Measurements from ENCODE around the gene ATP7A.
"Not testable (repeated sequence)": the region's sequence is repeated elsewhere in the genome, so short reads cannot be mapped to it uniquely, and the experiment has no call there.

The ATP7A gene

DNA sequence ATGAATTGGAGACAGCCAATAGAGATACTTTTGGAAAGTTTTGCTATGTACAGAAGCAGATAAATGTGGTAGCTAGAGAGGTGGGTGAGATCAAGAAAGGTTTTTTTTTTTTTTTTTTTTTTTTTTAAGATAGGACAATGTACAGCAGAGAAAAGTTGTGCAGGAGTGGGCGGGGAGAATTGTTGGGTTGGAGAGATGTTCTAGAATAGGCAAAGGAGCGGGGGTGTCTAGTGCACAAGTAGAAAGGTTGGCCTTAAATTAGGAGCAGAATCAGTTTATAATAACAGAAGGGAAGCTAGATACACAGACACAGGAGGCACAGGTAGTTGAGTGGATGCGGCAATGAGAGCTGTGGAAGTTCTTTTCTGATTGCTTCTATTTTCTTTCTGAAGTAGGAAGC, 127.4 kb downstream of the ATP7A start:
- no peak overlapping the region for H3K4me3 ChIP-seq (ENCODE audit: low read length)
- no peak for TF ChIP-seq ZNF274 (IDR thresholded peaks at IDR 0.05; ENCODE audit: low read depth, low read length)

DNA sequence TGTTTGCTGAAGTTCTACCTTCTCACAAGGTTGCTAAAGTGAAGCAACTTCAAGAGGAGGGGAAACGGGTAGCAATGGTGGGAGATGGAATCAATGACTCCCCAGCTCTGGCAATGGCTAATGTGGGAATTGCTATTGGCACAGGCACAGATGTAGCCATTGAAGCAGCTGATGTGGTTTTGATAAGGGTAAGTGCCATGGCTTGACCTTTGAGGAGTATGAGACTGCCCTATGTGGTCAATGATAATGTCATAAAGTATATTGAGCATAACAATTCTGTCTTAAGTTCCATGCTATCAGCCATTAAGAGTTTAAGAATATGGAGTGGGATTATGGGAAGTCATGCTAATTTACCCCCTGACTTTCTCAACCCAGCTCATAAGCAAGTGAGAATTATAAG, 132.1 kb downstream of the ATP7A start:
- no peak overlapping the region for H3K4me3 ChIP-seq (ENCODE audit: low read length)
- no peak for TF ChIP-seq ZNF274 (IDR thresholded peaks at IDR 0.05; ENCODE audit: low read depth, low read length)

DNA sequence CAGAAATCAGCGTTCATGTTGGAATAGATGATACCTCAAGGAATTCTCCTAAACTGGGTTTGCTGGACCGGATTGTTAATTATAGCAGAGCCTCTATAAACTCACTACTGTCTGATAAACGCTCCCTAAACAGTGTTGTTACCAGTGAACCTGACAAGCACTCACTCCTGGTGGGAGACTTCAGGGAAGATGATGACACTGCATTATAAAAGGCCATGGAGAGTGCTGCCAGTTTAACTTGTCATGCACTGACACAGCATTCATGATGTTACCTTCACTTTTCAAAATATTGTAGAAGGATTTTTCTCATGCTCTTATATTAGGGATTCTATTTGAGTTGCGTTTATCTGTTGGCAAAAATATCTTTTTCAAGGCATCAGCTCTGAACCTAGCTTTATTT, 135.9 kb downstream of the ATP7A start:
- no peak overlapping the region for H3K4me3 ChIP-seq (ENCODE audit: low read length)
- no peak for TF ChIP-seq ZNF274 (IDR thresholded peaks at IDR 0.05; ENCODE audit: low read depth, low read length)

DNA sequence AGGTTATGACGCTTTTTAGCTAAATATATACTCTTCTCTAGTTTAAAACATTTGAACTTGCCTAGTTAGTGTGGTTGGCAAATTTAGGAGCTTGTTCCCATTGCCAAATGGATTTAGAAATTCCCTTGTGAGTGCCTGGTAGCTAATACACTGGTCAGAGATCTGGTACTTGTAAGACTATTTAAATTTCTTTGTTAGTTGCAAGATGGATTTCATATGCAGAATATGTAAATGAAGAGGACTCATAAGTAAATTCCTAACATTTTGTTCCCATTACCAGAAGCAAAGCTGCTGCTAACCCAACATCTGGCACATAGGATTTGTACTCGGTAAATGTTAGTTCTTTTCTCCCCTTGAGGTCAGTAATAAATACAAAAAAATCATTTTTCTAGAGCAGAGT, 137.6 kb downstream of the ATP7A start:
- no peak overlapping the region for H3K4me3 ChIP-seq (ENCODE audit: low read length)
- no peak for TF ChIP-seq ZNF274 (IDR thresholded peaks at IDR 0.05; ENCODE audit: low read depth, low read length)

DNA sequence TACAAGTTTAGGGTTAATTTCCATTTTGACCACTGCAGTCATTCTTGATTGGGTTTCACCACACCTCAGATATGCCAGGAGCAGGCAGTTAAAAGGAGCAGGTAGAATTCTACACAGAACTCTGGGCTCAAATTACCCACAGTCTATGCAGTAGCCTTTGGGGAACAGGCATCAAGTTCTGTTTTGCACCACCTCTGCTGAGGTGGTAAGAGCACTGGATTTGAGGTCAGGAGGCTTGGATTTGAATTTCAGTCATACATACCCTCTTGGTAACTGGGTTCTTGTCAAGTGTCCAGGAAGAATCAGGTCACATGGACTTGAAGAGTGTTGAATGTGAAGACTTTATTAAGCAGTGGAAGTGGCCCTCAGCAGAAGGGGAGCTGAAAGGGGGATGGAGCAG, 153.2 kb downstream of the ATP7A start:
- H3K4me3 ChIP-seq (ENCODE audit: low read length): no peak overlapping the region
- no peak for TF ChIP-seq ZNF274 (IDR thresholded peaks at IDR 0.05; ENCODE audit: low read depth, low read length)

DNA sequence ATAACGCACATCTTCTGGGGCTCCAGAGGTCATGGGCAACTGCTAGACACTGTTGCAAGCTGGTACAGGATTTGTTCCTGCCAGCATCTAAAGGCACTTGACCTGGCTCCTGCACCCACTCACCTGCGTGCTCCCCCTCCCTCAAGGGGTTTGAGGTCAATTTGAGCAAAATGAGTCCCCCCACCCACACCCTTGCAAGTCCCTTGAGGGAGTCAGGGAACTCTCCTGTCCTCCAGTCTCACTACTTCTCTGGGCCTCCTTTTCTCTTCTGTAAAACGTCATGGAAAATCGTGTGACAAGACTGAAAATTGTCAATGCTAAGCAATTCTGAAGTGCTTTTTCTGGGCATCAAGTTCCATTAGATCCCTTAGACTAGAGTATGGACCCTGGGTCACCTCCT, 153.7 kb downstream of the ATP7A start:
- no peak for TF ChIP-seq ZNF274 (IDR thresholded peaks at IDR 0.05; ENCODE audit: low read depth, low read length)

DNA sequence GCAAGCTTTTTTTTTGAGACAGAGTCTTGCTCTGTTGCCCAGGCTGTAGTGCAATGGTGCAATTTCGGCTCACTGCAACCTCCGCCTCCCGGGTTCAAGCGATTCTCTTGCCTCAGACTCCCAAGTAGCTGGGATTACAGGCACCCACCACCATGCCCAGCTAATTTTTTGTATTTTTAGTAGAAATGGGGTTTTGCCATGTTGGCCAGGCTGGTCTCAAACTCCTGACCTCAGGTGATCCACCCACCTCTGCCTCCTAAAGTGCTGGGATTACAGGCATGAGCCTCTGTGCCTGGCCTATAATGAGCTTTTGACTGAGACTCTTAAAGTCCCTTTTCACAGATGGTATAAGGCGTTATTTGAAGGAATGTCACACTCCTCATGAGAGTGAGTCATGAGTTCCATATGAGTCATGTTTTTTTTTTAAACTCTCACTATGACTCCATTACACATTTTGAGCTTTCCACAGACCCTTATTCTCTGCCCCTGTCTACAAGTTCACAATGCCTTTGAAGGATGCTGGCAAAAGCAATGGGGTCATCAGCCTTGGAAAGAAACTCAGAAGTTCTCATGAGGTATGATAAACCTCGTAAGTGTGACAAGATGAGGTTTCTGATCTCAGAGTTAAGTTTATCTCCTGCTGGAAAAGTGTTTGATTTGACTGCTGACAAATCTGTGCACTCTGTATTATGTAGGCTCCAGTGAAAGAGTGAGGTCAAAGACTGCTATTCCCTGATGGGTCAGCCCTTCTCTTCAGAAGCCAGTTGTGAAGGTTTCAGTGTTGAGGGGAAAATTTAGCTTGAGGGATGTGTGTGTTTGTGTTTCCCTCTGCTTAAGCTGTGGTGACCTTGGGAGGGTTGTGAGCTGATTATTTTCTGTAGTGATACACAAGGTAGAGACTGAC, 154.5 kb downstream of the ATP7A start:
- H3K4me3 ChIP-seq (ENCODE audit: low read length): not testable (repeated sequence)

More for the DNA sequence above, 153.7 kb downstream of the ATP7A start:
- no peak overlapping the region for H3K4me3 ChIP-seq (ENCODE audit: low read length)

DNA sequence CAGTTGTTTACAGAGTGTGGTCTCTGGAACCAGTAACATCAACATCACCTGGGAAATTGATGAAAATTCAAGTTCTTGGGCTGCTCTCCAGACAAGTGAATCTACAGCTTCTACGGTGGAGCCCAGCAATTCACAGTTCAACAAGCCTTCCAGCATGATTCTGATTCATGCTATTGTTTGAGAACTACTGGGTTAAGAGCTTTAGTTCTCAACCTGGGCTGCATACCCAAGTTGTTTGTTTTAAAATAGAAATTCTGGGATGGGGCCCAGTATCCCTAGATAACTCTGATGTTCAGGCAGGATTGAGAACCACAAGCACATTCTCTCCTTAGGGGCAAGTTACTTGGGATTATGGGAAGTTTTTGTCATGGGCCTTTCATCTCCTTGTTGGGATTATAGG, 155.6 kb downstream of the ATP7A start:
- peak overlapping the region; percentile 17; the same call in 1 of the 2 replicates for H3K4me3 ChIP-seq (ENCODE audit: low read length)
- TF ChIP-seq ZNF274 (IDR thresholded peaks at IDR 0.05; ENCODE audit: low read depth, low read length): no peak

DNA sequence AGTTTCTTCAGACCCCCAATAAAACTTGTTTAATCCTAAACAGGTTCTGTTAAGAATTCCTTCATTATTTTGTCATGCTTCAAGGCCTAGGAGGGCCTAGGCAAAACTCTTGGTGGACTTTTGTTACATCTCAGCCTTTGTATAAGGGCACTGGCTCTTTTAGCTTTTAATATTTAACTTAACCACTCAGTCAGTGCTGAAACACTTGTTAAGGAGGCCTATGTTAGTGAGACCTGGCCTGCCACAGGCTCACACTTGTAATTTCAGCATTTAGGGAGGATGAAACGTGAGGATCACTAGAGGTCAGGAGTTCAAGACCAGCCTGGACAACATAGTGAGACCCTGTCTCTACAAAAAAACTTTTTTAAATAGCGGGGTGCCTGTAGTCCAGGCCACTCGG, 160.8 kb downstream of the ATP7A start:
- no peak for TF ChIP-seq ZNF274 (IDR thresholded peaks at IDR 0.05; ENCODE audit: low read depth, low read length)
- H3K4me3 ChIP-seq (ENCODE audit: low read length): no peak overlapping the region

DNA sequence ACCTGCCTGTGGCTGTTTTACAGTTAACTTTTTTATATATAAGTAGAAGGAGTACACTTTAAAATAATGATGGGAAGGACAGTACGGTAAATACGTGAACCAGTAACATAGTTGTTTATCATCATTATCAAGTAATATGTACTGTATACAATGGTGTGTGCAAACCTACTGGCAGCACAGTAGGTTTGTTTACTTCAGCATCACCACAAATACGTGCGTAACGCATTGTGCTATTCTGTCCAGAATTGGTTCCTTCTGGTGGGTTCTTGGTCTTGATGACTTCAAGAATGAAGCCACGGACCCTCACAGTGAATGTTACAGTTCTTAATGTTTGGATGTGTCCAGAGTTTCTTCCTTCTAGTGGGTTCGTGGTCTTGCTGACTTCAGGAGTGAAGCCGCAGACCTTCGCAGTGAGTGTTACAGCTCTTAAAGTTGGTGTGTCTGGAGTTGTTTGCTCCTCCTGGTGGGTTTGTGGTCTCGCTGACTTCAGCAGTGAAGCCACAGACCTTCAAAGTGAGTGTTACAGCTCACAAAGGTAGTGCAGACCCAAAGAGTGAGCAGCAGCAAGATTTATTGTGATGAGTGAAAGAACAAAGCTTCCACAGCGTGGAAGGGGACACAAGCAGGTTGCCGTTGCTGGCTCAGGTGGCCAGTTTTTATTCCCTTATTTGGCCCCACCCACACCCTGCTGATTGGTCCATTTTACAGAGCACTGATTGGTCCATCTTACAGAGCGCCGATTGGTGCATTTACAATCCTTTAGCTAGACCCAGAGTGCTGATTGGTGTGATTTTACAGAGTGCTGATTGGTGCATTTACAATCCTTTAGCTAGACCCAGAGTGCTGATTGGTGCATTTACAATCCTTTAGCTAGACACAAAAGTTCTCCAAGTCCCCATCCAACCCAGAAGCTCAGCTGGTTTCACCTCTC, 162.9 kb downstream of the ATP7A start:
- not testable (repeated sequence) for H3K4me3 ChIP-seq (ENCODE audit: low read length)

DNA sequence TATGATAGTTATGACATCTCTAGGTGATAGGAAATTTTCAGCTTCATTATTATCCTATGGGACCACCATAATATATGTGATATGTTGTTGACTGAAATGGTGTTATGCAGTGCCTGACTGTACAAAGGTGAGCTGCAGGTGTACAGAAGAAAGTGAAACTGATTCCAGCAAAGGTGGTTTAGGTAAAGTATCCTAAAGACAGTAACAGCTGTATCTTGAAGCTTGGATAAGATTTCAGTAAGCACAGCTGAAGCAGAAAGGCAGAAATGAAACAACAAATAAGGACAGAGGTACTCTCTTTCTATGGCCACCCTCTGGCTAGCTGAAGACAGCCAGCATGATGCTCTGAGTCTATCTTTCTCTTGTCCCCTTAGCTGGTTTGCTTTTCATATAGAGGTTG, 163.6 kb downstream of the ATP7A start:
- TF ChIP-seq ZNF274 (IDR thresholded peaks at IDR 0.05; ENCODE audit: low read depth, low read length): no peak
- no peak overlapping the region for H3K4me3 ChIP-seq (ENCODE audit: low read length)

DNA sequence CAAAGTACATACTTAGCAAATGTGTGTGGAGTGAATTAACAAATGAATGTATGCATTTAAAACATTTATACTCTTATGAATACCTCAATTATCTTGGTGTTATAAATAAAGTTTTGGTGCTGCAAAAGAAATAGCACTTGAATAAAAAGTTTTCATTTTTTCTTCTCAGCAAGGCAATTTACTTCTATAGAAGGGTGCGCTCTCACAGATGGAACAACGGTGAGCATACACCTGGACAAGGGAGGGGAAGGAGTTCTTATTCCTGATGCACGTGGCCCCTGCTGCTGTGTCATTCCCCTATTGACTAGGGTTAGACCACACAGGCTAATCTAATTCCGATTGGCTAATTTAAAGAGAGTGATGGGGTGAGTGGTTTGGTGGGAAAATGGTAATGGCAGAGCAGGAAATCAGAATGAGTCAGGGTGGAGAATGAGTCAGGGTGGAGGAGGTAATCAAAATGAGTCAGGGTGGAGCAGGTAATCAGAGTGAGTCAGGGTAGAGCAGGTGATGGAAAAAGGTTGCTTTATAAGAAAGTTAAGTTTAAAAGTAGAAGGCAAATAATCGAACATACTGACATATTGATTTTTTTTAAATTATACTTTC, 165.4 kb downstream of the ATP7A start:
- TF ChIP-seq ZNF274 (IDR thresholded peaks at IDR 0.05; ENCODE audit: low read depth, low read length): no peak

DNA sequence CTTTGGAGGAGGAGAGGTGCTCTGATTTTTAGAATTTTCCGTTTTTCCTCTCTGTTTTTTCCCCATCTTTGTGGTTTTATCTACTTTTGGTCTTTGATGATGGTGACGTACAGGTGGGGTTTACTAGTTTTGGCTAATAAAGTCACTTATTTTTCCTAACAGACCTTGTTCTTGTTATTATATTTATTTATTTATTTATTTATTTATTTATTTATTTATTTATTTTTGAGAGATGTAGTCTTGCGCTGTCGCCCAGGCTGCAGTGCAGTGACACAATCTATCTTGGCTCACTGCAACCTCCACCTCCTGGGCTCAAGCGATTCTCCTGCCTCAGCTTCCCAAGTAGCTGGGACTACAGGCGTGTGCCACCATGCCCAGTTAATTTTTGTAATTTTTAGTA, 170.9 kb downstream of the ATP7A start:
- H3K4me3 ChIP-seq (ENCODE audit: low read length): not testable (repeated sequence)

More for the DNA sequence above, 165.4 kb downstream of the ATP7A start:
- H3K4me3 ChIP-seq (ENCODE audit: low read length): no peak overlapping the region

DNA sequence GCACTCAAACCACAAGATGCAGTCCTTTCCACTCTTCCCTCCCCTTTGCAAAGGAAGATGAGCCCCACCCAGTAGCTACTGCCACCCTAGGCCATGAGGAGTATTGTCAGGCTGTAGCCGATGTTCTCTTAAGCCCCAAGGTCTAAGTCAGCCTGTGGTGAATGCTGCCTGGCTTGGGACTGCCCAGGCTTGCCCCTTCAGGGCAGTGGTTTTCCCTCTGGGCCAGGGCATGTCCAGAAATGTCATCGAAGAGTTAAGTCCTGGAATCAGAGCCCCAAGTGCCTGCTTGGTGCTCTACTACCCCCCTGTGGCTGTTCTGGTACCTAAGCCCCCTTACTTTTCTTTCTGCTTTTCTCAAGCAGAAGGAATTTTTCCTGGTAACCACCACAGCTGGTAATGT, 181.8 kb downstream of the ATP7A start:
- TF ChIP-seq ZNF274 (IDR thresholded peaks at IDR 0.05; ENCODE audit: low read depth, low read length): no peak
- no peak overlapping the region for H3K4me3 ChIP-seq (ENCODE audit: low read length)

DNA sequence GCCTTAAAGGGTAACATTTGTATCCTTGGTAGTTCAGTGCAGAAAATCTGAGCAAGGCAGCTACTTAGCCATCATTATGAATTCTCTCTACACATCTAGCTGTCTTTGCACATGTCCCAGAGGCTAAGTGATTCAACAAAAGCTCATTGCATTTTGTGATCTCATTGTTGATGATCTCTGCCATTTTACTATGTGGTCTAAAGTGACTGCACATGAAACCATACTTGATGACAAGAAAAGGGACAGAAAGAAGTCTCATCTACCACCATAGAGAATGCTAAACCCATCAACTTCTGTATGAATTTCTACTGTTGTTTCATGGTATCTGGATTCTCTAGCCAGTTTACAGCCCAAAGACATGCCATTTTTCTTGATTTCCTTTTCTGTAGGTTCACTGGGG, 187.6 kb downstream of the ATP7A start:
- H3K4me3 ChIP-seq (ENCODE audit: low read length): no peak overlapping the region
- TF ChIP-seq ZNF274 (IDR thresholded peaks at IDR 0.05; ENCODE audit: low read depth, low read length): no peak
